GM12872 (cell line): ENCODE results near the gene TMEM259.

Experiments
- CTCF ChIP-seq: IDR thresholded peaks from 3 replicates; pipeline ENCODE4 v1.5.1; 2011; ENCODE audit warnings: low read depth, mild to moderate bottlenecking, low read length, moderate library complexity; ENCODE audit not compliant: insufficient read depth

The TMEM259 gene

GRCh38 chr19:986083-986482 lies 34.8 kb downstream of the TMEM259 start:
- TF ChIP-seq CTCF: no peak

GRCh38 chr19:984165-984967 lies 36.6 kb downstream of the TMEM259 start, which contains the start of gene WDR18:
Gene WDR18 (plus strand): TSS chr19:984345. CDS start chr19:984354, 9 bp downstream.
- no peak for TF ChIP-seq CTCF

DNA sequence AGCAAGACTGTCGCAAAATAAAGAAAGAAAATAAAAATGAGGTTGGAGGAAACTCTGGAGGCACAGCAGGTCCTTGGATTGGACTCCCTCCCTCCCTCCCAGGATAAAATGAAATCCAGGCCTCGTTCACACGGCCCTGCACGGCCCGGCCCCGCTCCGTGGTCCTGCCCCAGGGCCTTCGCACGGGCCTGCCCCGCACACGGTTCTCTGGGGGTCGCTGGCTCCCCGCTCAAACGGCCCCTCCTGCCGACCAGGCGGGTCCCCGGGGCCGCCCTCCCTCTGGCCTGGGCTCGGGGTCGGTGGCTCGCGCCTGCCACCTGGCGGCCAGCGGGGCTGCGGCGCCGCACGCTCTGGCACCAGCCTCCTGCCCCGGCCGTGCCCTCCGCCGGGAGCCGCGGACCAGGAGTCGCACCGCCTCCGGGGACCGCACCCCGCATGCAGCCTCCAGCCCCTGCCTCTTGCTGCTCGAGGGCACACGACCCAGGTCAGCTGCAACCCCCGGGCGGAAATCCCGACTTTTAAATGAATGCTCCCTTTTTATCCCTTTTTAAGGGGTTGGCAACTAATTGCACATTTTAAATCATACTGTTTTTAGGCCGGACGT lies 38.3 kb downstream of the TMEM259 start:
- peak; percentile 77; the same call in 2 of the 3 replicates for TF ChIP-seq CTCF

- no peak for TF ChIP-seq CTCF
Measured at GRCh38 chr19:980133-980998, 40.6 kb downstream of the TMEM259 start.

DNA sequence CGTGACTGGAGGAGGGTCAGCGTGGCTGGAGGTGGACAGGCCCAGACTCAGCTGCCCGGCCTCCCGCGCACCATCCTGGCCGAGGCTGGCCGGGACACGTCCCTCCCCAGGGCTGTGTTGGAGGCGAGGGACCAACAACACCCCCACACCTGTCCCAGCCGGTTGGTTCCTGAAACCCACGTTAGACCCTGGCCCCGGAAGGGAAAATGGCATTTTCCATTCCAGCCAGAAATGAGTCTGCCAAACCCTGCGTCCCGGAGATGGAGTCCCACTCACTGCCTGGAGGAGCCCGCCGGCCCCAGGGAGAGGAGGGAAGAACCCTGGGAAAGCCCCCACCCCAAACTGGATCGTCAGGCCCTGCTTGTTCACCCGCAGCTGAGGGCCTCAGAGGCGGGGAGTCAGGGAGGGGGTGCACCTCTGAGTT lies 41.6 kb downstream of the TMEM259 start:
- no peak for TF ChIP-seq CTCF

DNA sequence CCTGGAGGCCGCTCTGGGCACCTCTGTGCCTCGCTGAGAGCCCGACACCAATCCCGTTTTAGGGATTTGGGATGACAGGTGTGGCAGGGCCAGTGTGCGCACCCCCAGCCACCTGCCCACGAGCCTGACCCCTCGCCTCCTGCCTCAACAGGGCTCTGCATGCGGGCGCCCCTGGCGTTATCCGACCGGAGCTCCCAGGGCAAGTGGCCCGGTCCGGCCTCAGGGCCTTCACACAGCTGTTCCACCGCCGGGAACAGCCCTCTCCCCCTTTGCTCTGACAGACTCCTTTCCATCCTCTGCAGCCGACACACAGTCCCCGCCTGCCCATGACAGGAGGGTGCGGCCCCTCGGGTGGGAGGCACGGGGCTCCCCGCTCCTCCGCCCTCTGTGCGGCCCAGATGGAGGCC lies 43.9 kb downstream of the TMEM259 start:
- no peak for TF ChIP-seq CTCF

DNA sequence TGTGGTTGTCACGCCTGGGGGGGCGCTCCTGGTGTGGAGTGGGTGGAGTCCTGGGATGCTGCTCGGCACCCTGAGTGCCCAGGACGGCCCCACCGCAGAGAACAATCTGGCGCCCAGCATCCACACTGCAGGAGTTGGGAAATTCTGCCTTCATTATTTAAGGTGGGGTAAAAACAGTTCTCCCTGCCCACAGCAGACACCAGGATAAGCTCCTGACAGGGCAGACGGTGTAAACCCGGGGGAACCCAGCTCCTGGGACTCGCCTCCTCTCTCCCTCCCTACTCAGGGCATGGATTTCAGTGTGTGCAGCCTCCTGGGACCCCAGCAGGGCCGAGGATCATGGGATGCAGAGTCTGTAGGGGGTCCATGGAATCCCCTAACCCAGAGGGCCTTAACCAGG lies 44.4 kb downstream of the TMEM259 start:
- no peak for TF ChIP-seq CTCF
